Trophoblast cell (in vitro differentiated cells and primary cell): ENCODE data around the gene MRPS14.
A peak's percentile ranks its signal among the peaks of the same experiment; 100 is the strongest.

ENCODE experiments used
- DNase-seq, 2 donors: peaks; one replicate each; pipeline ENCODE4 v3.0.0-alpha.2; 2016
- H2AFZ ChIP-seq: 2 replicates; pipeline ENCODE4 v1.6.1; 2013; ENCODE audit warnings: low read length, moderate library complexity, mild to moderate bottlenecking; ENCODE audit not compliant: insufficient read depth, poor library complexity
- H2AK5ac ChIP-seq: 2 replicates; pipeline ENCODE4 v1.6.1; 2013; ENCODE audit warnings: mild to moderate bottlenecking, low read length
- H2BK120ac ChIP-seq: 2 replicates; pipeline ENCODE4 v1.6.1; 2013; ENCODE audit warnings: low read length, mild to moderate bottlenecking, moderate library complexity; ENCODE audit not compliant: insufficient read depth, poor library complexity
- H2BK12ac ChIP-seq: 2 replicates; pipeline ENCODE4 v1.6.1; 2013; ENCODE audit warnings: mild to moderate bottlenecking, low read length, moderate library complexity
- H2BK5ac ChIP-seq: 2 replicates; pipeline ENCODE4 v1.6.1; 2013; ENCODE audit warnings: low read length, low read depth, moderate library complexity, mild to moderate bottlenecking; ENCODE audit not compliant: poor library complexity
- H3K14ac ChIP-seq: 2 replicates; pipeline ENCODE4 v1.6.1; 2013; ENCODE audit warnings: mild to moderate bottlenecking, low read length
- H3K18ac ChIP-seq: 2 replicates; pipeline ENCODE4 v1.6.1; 2013; ENCODE audit warnings: mild to moderate bottlenecking, low read length
- H3K23ac ChIP-seq: 2 replicates; pipeline ENCODE4 v1.6.1; 2013; ENCODE audit warnings: low read length
- H3K27ac ChIP-seq: 2 replicates; pipeline ENCODE4 v1.5.1; 2013; ENCODE audit warnings: low read depth, mild to moderate bottlenecking, inconsistent platforms, low read length, moderate library complexity
- H3K27me3 ChIP-seq: 2 replicates; pipeline ENCODE4 v1.6.1; 2013; ENCODE audit warnings: inconsistent platforms, mild to moderate bottlenecking, low read length, moderate library complexity; ENCODE audit not compliant: insufficient read depth
- H3K36me3 ChIP-seq, 2 experiments: 1 replicate in 1 of 2; 2 replicates in 1 of 2; pipeline ENCODE4 v1.6.1; 2013; ENCODE audit warnings: low read length in 2 of 2, mild to moderate bottlenecking in 2 of 2, moderate library complexity in 1 of 2; ENCODE audit not compliant: insufficient read depth in 2 of 2, control insufficient read depth in 1 of 2
- H3K4ac ChIP-seq: 2 replicates; pipeline ENCODE4 v1.6.1; 2013; ENCODE audit warnings: low read depth, mild to moderate bottlenecking, low read length, moderate library complexity
- H3K4me1 ChIP-seq, 2 experiments: 1 replicate in 1 of 2; 2 replicates in 1 of 2; pipeline ENCODE4 v1.6.1; 2013; ENCODE audit warnings: low read length in 2 of 2, mild to moderate bottlenecking in 2 of 2, moderate library complexity in 1 of 2; ENCODE audit not compliant: insufficient read depth in 2 of 2, control insufficient read depth in 1 of 2
- H3K4me2 ChIP-seq: 2 replicates; pipeline ENCODE4 v1.6.1; 2013; ENCODE audit warnings: inconsistent platforms, mild to moderate bottlenecking, low read length, moderate library complexity
- H3K4me3 ChIP-seq: 2 replicates; pipeline ENCODE4 v1.5.1; 2013; ENCODE audit warnings: mild to moderate bottlenecking, low read depth, low read length, inconsistent platforms
- H3K79me1 ChIP-seq: one replicate; pipeline ENCODE4 v1.6.1; 2013; ENCODE audit warnings: low read length
- H3K79me2 ChIP-seq: 2 replicates; pipeline ENCODE4 v1.6.1; 2013; ENCODE audit warnings: low read length, mild to moderate bottlenecking; ENCODE audit not compliant: control insufficient read depth, insufficient read depth, poor library complexity
- H3K9ac ChIP-seq: 2 replicates; pipeline ENCODE4 v1.6.1; 2013; ENCODE audit warnings: mild to moderate bottlenecking, low read length
- H3K9me3 ChIP-seq: 2 replicates; pipeline ENCODE4 v1.6.1; 2013; ENCODE audit warnings: low read depth, mild to moderate bottlenecking, control low read depth, inconsistent platforms, low read length; ENCODE audit not compliant: insufficient read depth
- H4K12ac ChIP-seq: 2 replicates; pipeline ENCODE4 v1.6.1; 2013; ENCODE audit warnings: low read depth, mild to moderate bottlenecking, low read length, moderate library complexity
- H4K8ac ChIP-seq: 2 replicates; pipeline ENCODE4 v1.6.1; 2013; ENCODE audit warnings: low read depth, mild to moderate bottlenecking, low read length, moderate library complexity
- H4K91ac ChIP-seq: one replicate; pipeline ENCODE4 v1.6.1; 2013; ENCODE audit warnings: low read depth, mild to moderate bottlenecking, low read length, moderate library complexity
- WGBS: extraction: QIAGEN DNeasy Blood & Tissue Kit; methylation state at CpG from one replicate; pipeline ENCODE4 v1.1.7; 2013; ENCODE audit warnings: missing lambda C conversion rate; ENCODE audit not compliant: insufficient read length, insufficient coverage; ENCODE audit errors: extremely low coverage; 5-methylcytosine and 5-hydroxymethylcytosine counted together

MRPS14 gene

DNA sequence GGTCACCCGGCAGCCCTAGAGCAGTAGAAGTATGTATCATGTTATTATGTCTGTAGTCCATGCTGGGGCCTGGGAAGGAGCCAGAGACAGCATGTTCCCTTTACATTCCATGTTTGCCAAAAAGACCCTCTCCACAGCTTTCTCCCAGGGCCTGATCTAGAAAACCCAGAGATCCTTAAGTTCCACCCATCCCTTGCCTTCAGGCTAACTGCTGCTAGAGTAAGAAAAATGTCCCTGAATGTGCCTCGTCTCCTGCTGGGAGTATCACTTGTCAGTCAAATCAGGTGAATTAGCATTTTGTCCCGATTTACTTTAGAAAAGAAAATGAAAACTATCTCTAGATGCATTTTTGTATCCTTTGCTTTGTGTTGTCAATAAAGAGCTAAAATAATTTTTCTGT lies 13.3 kb upstream of the MRPS14 start:
- Histone ChIP-seq H4K8ac (no peak overlapping the region), H3K9me3 (no peaks in the 10 kb centered on the region), H3K27ac (no peak overlapping the region), H3K14ac (no peak overlapping the region), H2BK12ac (no peak overlapping the region), H3K23ac (no peak overlapping the region), H4K12ac (no peak overlapping the region), H3K9ac (no peak overlapping the region), H3K79me1 (no peaks in the 10 kb centered on the region), H3K36me3 (no peaks in the 10 kb centered on the region), H3K27me3 (no peaks in the 10 kb centered on the region), H2AFZ (no peak overlapping the region), H4K91ac (no peak overlapping the region), H3K4me2 (no peak overlapping the region), H2AK5ac (no peak overlapping the region), H2BK120ac (no peak overlapping the region), H3K4me3 (no peak overlapping the region), H2BK5ac (no peak overlapping the region), H3K18ac (no peak overlapping the region), H3K4ac (no peak overlapping the region), H3K4me1 (peaks cover 2 to 3% of the 10 kb centered on the region in 2 experiments), H3K79me2 (no peaks in the 10 kb centered on the region)
- WGBS = no CpG with 5 or more reads among the region's 3 CpGs
- no peak for DNase-seq

GRCh38 chr1:175035865-175036264 lies 12.6 kb upstream of the MRPS14 start:
- Histone ChIP-seq H4K91ac (no peak overlapping the region), H3K9me3 (no peaks in the 10 kb centered on the region), H3K4ac (no peak overlapping the region), H3K18ac (no peak overlapping the region), H3K79me1 (no peaks in the 10 kb centered on the region), H3K9ac (no peak overlapping the region), H3K4me2 (no peak overlapping the region), H3K27ac (no peak overlapping the region), H4K12ac (no peak overlapping the region), H3K27me3 (no peaks in the 10 kb centered on the region), H3K79me2 (no peaks in the 10 kb centered on the region), H3K4me1 (peaks cover 2 to 3% of the 10 kb centered on the region in 2 experiments), H2AFZ (no peak overlapping the region), H2AK5ac (no peak overlapping the region), H2BK5ac (no peak overlapping the region), H2BK120ac (no peak overlapping the region), H3K36me3 (no peaks in the 10 kb centered on the region), H4K8ac (no peak overlapping the region), H3K4me3 (no peak overlapping the region), H3K14ac (no peak overlapping the region), H2BK12ac (no peak overlapping the region), H3K23ac (no peak overlapping the region)
- no CpG with 5 or more reads among the region's 6 CpGs for WGBS
- DNase-seq = no peak

GRCh38 chr1:175034775-175035174 lies 11.6 kb upstream of the MRPS14 start:
- no peak overlapping the region for H3K4ac ChIP-seq
- no peak overlapping the region for H3K23ac ChIP-seq
- H4K91ac ChIP-seq = no peak overlapping the region
- no peak overlapping the region for H2BK5ac ChIP-seq
- H3K27ac ChIP-seq = no peak overlapping the region
- no peak overlapping the region for H3K14ac ChIP-seq
- H4K8ac ChIP-seq = no peak overlapping the region
- H3K79me2 ChIP-seq = no peaks in the 10 kb centered on the region
- no peak overlapping the region for H2BK120ac ChIP-seq
- H2AK5ac ChIP-seq = no peak overlapping the region
- WGBS = no CpG with 5 or more reads among the region's 2 CpGs
- no peak overlapping the region for H3K4me2 ChIP-seq
- DNase-seq = peak; percentile 31 to 74
- H3K79me1 ChIP-seq = no peaks in the 10 kb centered on the region
- no peak overlapping the region for H3K4me3 ChIP-seq
- H4K12ac ChIP-seq = no peak overlapping the region
- no peak overlapping the region for H2AFZ ChIP-seq
- no peak overlapping the region for H3K18ac ChIP-seq
- H3K27me3 ChIP-seq = no peaks in the 10 kb centered on the region
- no peak overlapping the region for H3K9ac ChIP-seq
- no peaks in the 10 kb centered on the region for H3K9me3 ChIP-seq
- no peaks in the 10 kb centered on the region for H3K36me3 ChIP-seq
- no peak overlapping the region for H2BK12ac ChIP-seq
- peaks cover 0 to 2% of the 10 kb centered on the region in 2 experiments for H3K4me1 ChIP-seq

GRCh38 chr1:175033953-175034352 lies 10.7 kb upstream of the MRPS14 start:
- no peaks in the 10 kb centered on the region for H3K36me3 ChIP-seq

More at GRCh38 chr1:175033953-175034352, 10.7 kb upstream of the MRPS14 start:
- Histone ChIP-seq H2BK120ac (no peak overlapping the region), H2AFZ (no peak overlapping the region), H3K79me2 (no peaks in the 10 kb centered on the region), H3K23ac (no peak overlapping the region), H4K12ac (no peak overlapping the region), H3K27me3 (no peaks in the 10 kb centered on the region), H3K4ac (no peak overlapping the region), H3K4me1 (peaks cover 0 to 2% of the 10 kb centered on the region in 2 experiments), H4K8ac (no peak overlapping the region), H2BK5ac (no peak overlapping the region), H4K91ac (no peak overlapping the region), H2BK12ac (no peak overlapping the region), H3K27ac (no peak overlapping the region), H3K9me3 (no peaks in the 10 kb centered on the region), H3K9ac (no peak overlapping the region), H3K4me2 (no peak overlapping the region), H3K18ac (no peak overlapping the region), H3K79me1 (peaks cover 2% of the 10 kb centered on the region), H3K4me3 (no peak overlapping the region), H3K14ac (no peak overlapping the region), H2AK5ac (no peak overlapping the region)
- no CpG with 5 or more reads among the region's 4 CpGs for WGBS
- no peak for DNase-seq
